ENCODE results near the gene TUBGCP2. TPM values are rescaled to one million over a fixed set of nuclear protein-coding genes. Genes with fewer than 3 reads are reported as not detected.

TUBGCP2 gene
- polyA plus RNA-seq, 3 donors = 25.9 to 78.6 (median 39.3) TPM

DNA sequence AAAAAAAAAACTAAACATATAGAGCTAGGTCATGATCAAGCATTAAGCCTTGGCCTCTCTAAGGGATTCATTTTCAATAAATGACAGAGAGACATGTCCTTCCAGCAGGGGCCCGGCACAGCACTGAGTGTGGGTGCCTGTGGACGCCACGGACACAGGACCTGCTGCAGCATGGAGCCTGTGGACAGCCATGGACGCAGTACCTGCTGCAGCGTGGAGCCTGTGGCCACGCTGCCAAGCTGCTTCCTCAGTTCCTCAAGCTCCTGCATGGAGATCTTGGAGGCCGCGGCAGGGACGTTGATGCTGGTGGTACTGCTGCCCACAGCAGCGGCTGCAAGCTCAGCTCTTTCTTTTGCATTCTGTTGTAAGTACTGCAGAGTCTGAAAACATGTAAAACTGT, 9.4 kb downstream of the TUBGCP2 start:
- no peaks in the 10 kb centered on the region for H3K27me3 ChIP-seq (ENCODE audit: control insufficient read depth in 2 of 2, insufficient read depth in 2 of 2, low read length in 2 of 2)
- no peak for DNase-seq
- peaks cover 6% of the 10 kb centered on the region for H3K4me1 Mint-ChIP-seq
- no peak overlapping the region for H3K4me3 ChIP-seq (replicated peaks in 1 of 3; ENCODE audit: low read depth in 2 of 3, low read length in 3 of 3)
- H3K4me1 ChIP-seq (ENCODE audit: control insufficient read depth in 1 of 2, insufficient read depth in 2 of 2, low read length in 2 of 2) = peaks cover 6 to 13% of the 10 kb centered on the region in 2 donors
- H3K4me3 Mint-ChIP-seq = no peak overlapping the region
- H3K79me2 ChIP-seq (ENCODE audit: insufficient read depth, low read length) = peaks cover 20% of the 10 kb centered on the region
- no peak overlapping the region for H3K27ac ChIP-seq (ENCODE audit: low read depth in 1 of 2, low read length in 2 of 2)
- H2AFZ ChIP-seq (ENCODE audit: insufficient read depth, low read depth, low read length, poor library complexity, severe bottlenecking) = no peak overlapping the region
- peaks cover 33% of the 10 kb centered on the region for H4K20me1 ChIP-seq (ENCODE audit: insufficient read depth, low read length)
- no peak overlapping the region for H3K27ac Mint-ChIP-seq
- H3K27me3 Mint-ChIP-seq (ENCODE audit: low read depth in 3 of 3) = no peaks in the 10 kb centered on the region
- H3K36me3 ChIP-seq (replicated peaks in 1 of 2; ENCODE audit: control insufficient read depth in 1 of 2, insufficient read depth in 2 of 2, low read length in 2 of 2) = peaks cover 72 to 96% of the 10 kb centered on the region in 2 donors
- peaks cover 89 to 95% of the 10 kb centered on the region in 2 donors for H3K36me3 Mint-ChIP-seq
- peaks cover 0 to 3% (median 0%) of the 10 kb centered on the region in 7 donors for H3K9me3 Mint-ChIP-seq
- H3K4me2 ChIP-seq (replicated peaks; ENCODE audit: extremely low read depth, low read length, poor library complexity, severe bottlenecking) = no peak overlapping the region
- no peak for TF ChIP-seq CTCF (IDR thresholded peaks at IDR 0.05)
- H3K9ac ChIP-seq (ENCODE audit: insufficient read depth, low read length, poor library complexity, severe bottlenecking) = no peak overlapping the region
- H3K9me3 ChIP-seq (replicated peaks in 1 of 2; ENCODE audit: control insufficient read depth in 1 of 2, insufficient read depth in 1 of 2, low read length in 2 of 2) = no peaks in the 10 kb centered on the region
- WGBS (ENCODE audit: insufficient coverage) = 99% methylated on average over 10 of the region's 10 CpGs
- intact Hi-C loops (cut with micrococcal nuclease) = no loop called here

DNA sequence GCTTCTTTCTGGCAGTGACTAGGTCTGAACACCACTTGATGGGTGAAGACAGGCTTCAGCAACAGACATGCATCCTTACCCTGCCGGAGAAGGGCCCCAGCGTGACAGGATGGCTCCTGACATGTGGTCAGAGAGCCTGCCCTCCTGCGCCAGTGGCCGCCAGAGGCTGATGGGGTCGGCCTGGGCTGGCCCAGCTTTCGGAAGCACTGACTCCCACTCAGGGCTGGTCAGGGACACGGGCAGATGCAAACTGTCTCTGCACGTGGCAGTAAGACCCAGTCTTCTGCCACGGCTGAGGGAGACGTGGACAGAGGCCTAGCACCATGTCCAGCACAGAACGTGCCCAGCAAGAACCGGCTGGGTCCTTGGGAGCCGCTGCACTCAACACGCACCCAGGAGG, 10.2 kb downstream of the TUBGCP2 start:
- intact Hi-C loops (cut with micrococcal nuclease) = no loop called here
- peak overlapping the region in 1 of 7 donors; percentile 73 for H3K27ac Mint-ChIP-seq
- no peak overlapping the region for H3K4me2 ChIP-seq (replicated peaks; ENCODE audit: extremely low read depth, low read length, poor library complexity, severe bottlenecking)
- peaks cover 12% of the 10 kb centered on the region for H3K79me2 ChIP-seq (ENCODE audit: insufficient read depth, low read length)
- H3K27me3 ChIP-seq (ENCODE audit: control insufficient read depth in 2 of 2, insufficient read depth in 2 of 2, low read length in 2 of 2) = no peaks in the 10 kb centered on the region
- H3K9me3 ChIP-seq (replicated peaks in 1 of 2; ENCODE audit: control insufficient read depth in 1 of 2, insufficient read depth in 1 of 2, low read length in 2 of 2) = no peaks in the 10 kb centered on the region
- H3K27ac ChIP-seq (ENCODE audit: low read depth in 1 of 2, low read length in 2 of 2) = peak overlapping the region in 1 of 2 donors; percentile 31
- peaks cover 0 to 3% (median 0%) of the 10 kb centered on the region in 7 donors for H3K9me3 Mint-ChIP-seq
- H3K36me3 ChIP-seq (replicated peaks in 1 of 2; ENCODE audit: control insufficient read depth in 1 of 2, insufficient read depth in 2 of 2, low read length in 2 of 2) = peaks cover 77 to 90% of the 10 kb centered on the region in 2 donors
- peaks cover 89 to 93% of the 10 kb centered on the region in 2 donors for H3K36me3 Mint-ChIP-seq
- no peaks in the 10 kb centered on the region for H3K27me3 Mint-ChIP-seq (ENCODE audit: low read depth in 3 of 3)
- H3K4me3 ChIP-seq (replicated peaks in 1 of 3; ENCODE audit: low read depth in 2 of 3, low read length in 3 of 3) = no peak overlapping the region
- TF ChIP-seq CTCF (IDR thresholded peaks at IDR 0.05) = no peak
- peaks cover 14% of the 10 kb centered on the region for H3K4me1 Mint-ChIP-seq
- H3K9ac ChIP-seq (ENCODE audit: insufficient read depth, low read length, poor library complexity, severe bottlenecking) = no peak overlapping the region
- no peak overlapping the region for H3K4me3 Mint-ChIP-seq
- DNase-seq = no peak
- peaks cover 14 to 21% of the 10 kb centered on the region in 2 donors for H3K4me1 ChIP-seq (ENCODE audit: control insufficient read depth in 1 of 2, insufficient read depth in 2 of 2, low read length in 2 of 2)
- no peak overlapping the region for H2AFZ ChIP-seq (ENCODE audit: insufficient read depth, low read depth, low read length, poor library complexity, severe bottlenecking)
- peaks cover 26% of the 10 kb centered on the region for H4K20me1 ChIP-seq (ENCODE audit: insufficient read depth, low read length)
- WGBS (ENCODE audit: insufficient coverage) = over 99% methylated on average over 14 of the region's 14 CpGs

Measured in CD14-positive monocyte (primary cell).